IPS-15b (cell line): ENCODE data around the gene MTFR1L.
A peak's percentile ranks its signal among the peaks of the same experiment; 100 is the strongest.

ENCODE experiments used
- H3K27me3 ChIP-seq: one replicate; pipeline ENCODE4 v1.6.1; 2013; ENCODE audit warnings: low read length; ENCODE audit not compliant: control insufficient read depth, insufficient read depth
- H3K36me3 ChIP-seq: one replicate; pipeline ENCODE4 v1.6.1; 2013; ENCODE audit warnings: low read length; ENCODE audit not compliant: control insufficient read depth, insufficient read depth
- H3K4me1 ChIP-seq: one replicate; pipeline ENCODE4 v1.6.1; 2013; ENCODE audit warnings: mild to moderate bottlenecking, low read length; ENCODE audit not compliant: control insufficient read depth, insufficient read depth
- H3K4me3 ChIP-seq: one replicate; pipeline ENCODE4 v1.5.1; 2013; ENCODE audit warnings: low read depth, low read length
- H3K9ac ChIP-seq: one replicate; pipeline ENCODE4 v1.6.1; 2013; ENCODE audit warnings: low read depth, mild to moderate bottlenecking, low read length
- H3K9me3 ChIP-seq: one replicate; pipeline ENCODE4 v1.6.1; 2013; ENCODE audit warnings: mild to moderate bottlenecking, low read length; ENCODE audit not compliant: control insufficient read depth, insufficient read depth

The MTFR1L gene

DNA sequence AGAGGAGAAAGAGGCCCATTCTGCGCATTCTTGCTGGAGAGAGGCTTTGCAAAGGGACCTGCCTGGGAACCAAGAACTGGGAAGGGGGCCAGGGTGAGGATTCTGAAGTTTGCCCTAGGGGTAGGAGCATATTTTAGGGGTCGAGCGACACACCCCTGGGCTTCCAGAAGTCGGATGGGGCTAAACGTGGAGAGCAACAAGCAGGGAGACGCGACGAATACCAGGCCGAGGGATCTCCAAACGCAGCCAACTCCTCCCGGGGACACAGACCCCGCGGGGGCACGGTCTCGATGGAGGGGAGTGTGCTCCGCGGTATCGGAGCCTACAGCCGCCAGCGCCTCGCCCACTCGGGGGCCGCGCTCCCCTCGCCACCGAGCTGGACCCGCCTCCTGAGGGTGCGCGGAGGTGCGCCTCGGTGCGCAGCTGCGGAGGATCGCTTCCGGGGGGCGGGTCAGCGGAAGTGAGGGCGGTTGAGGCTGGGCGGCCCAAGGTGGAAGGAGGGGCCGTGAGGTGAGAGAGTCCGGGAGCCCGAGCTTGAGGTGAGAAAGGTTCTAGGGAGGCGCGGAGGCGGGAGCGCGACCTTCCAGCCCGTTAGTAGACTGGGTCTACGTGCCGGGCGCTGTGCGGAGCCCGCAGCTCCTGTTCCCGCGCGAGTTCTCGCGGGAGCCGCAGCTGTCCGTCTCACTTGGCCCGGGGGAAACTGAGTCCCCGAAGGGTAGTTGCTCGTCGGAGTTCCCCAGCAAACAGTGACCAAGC is at the start of gene MTFR1L:
TSS of gene MTFR1L (plus strand) at position 464 of the 756 bp plus-strand sequence. CDS start 3,151 bp downstream, outside the sequence.
- H3K4me1 ChIP-seq, result peaks cover 9% of the 10 kb centered on the region
- peaks cover 6% of the 10 kb centered on the region for H3K36me3 ChIP-seq
- no peaks in the 10 kb centered on the region for H3K9me3 ChIP-seq
- peak within 1 kb of the TSS; percentile 95 for H3K4me3 ChIP-seq
- peak within 1 kb of the TSS; percentile 89 for H3K9ac ChIP-seq
- peaks cover 11% of the 10 kb centered on the region for H3K27me3 ChIP-seq

DNA sequence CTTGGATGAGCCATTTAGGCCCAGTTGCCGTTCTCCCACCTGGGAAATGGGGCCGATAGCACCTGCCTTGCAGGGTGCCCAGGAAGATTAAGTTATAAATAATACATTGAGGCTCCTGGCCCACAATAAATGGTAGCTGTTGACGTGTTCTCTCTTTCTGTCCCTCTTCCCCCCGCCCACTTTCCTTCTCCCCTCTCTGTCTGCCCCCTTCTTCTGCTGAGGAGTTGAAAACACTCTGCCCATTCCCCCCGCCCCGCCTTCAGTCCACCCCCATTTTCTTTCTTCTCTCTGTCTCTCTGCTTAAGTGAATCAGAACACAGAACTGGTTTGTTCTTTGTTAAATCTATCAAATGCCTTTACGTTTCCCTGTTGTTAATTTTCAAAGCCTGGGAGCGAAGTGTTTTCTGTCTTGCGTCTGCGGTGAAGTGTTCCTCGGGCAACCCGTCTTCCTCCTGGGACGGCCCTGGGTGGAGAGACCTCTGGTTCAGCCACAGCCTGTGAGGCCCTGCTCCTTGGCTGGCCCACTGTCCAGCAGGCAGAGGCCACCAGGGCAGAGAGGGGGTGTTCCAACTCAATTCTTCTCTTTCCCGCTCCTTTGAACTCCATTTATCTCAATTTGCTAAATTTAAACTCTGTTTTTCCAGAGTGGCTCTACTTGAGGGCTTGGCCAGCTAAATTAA is 49.1 kb upstream of the MTFR1L start:
- Histone ChIP-seq H3K36me3 (peaks cover 6% of the 10 kb centered on the region), H3K9ac (no peak overlapping the region), H3K9me3 (no peaks in the 10 kb centered on the region), H3K4me1 (no peaks in the 10 kb centered on the region), H3K27me3 (no peaks in the 10 kb centered on the region), H3K4me3 (no peak overlapping the region)

DNA sequence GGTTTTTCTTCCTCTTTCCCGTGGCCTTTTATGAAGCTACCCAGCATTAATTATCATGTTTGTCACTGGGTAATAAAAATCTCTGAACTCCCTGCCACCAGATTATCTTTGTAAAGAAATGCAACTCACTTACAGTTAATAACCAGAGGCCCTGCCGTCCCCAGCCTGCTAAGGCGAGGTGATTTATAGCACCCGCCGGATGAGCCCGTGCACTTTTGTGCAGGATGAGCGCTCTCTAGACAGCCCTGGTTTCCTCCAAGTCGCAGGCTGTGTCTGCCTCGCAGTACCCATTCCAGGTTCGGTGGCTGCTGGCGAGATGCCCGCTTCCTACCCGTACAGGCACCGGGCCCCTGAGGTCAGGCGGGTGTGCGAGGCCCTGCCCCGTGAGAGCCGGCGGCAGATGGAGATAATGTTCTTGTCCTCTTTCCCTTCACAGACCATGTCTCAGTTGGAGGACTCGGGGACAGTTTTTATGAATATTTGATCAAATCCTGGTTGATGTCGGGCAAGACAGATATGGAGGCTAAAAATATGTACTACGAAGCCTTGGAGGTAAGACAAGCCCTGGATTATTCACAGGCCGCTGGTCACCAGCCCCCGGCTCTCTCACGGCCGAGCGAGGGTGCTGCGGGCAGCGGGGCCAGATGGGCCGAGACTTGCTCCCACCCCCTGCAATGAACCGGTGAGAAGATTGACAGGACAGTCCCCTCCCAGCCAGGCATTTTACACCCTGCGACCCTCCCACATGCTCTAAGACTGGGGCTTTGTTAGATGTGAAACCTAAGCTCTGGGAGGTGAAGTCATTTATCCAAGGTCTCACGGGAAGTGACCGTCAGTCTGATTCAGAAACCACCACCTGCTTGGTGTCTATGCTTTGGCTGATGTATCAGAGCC is 48.3 kb upstream of the MTFR1L start:
- H3K9me3 ChIP-seq, result no peaks in the 10 kb centered on the region
- no peaks in the 10 kb centered on the region for H3K27me3 ChIP-seq
- H3K36me3 ChIP-seq, result peaks cover 6% of the 10 kb centered on the region
- no peak overlapping the region for H3K4me3 ChIP-seq
- H3K4me1 ChIP-seq, result no peaks in the 10 kb centered on the region
- H3K9ac ChIP-seq, result peak overlapping the region; percentile 47

- Histone ChIP-seq H3K9ac (no peak overlapping the region), H3K4me3 (no peak overlapping the region), H3K27me3 (no peaks in the 10 kb centered on the region), H3K36me3 (peaks cover 6% of the 10 kb centered on the region), H3K4me1 (no peaks in the 10 kb centered on the region), H3K9me3 (no peaks in the 10 kb centered on the region)
Measured at GRCh38 chr1:25772164-25772563, 47.6 kb upstream of the MTFR1L start.

DNA sequence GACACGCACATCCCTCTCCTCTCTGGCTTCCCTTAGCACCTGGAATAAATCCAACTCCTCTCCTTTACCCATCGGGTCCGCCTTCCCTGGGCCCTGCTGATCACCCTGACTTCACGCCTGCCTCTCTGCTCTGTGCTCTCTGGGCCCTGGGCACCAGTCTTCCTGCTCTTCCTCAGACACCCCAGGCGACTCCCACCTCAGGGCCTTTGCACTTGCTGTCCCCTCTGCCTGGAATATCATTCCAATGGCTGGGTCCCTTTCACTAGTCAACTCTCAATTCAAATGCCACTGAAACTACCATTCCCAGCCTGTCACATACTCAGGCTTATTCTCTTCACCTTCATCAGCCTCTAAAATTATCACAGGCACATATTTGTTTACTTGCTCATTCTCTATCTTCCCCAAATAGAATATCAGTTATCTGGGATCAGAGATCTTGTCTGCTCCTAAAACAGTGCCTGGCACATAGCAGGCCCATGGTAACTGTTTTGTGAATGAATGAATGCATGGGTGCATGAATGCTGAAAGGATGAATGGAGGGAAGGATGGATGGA is 47.0 kb upstream of the MTFR1L start:
- H3K27me3 ChIP-seq, result no peaks in the 10 kb centered on the region
- no peak overlapping the region for H3K9ac ChIP-seq
- H3K4me3 ChIP-seq, result no peak overlapping the region
- no peaks in the 10 kb centered on the region for H3K4me1 ChIP-seq
- peaks cover 6% of the 10 kb centered on the region for H3K36me3 ChIP-seq
- H3K9me3 ChIP-seq, result no peaks in the 10 kb centered on the region

GRCh38 chr1:25773441-25774125 is 46.2 kb upstream of the MTFR1L start:
- Histone ChIP-seq H3K27me3 (no peaks in the 10 kb centered on the region), H3K36me3 (peaks cover 6% of the 10 kb centered on the region), H3K4me3 (no peak overlapping the region), H3K4me1 (no peaks in the 10 kb centered on the region), H3K9me3 (no peaks in the 10 kb centered on the region), H3K9ac (no peak overlapping the region)

DNA sequence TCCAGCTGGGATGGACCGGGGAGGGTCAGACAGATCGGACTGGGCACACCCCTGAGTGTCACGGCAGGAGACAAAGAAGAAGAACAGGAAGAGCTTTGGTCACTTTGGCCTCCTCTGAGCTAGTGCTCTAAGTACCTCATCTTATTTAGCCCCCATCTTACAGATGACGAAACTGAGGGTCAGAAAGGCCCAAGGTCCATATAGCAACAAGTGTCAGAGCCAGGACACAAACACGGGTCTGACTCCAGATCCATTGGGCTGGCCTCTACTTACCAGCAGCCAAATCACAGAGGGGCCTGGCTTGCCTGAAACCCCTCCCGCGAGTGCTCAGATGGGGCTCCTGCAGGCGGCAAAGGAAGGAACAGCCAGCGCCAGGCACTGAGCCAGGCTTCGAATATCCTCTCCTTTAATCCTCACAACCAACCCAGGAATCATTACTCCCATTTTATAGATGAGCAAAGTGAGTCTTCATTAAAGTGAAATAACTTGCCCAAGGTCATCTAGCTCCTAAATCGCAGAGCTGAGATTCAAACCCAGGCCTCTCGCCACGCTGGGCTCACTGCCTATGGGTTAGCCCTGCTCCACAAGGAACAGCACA is 45.4 kb upstream of the MTFR1L start:
- H3K9me3 ChIP-seq, result no peaks in the 10 kb centered on the region
- no peaks in the 10 kb centered on the region for H3K4me1 ChIP-seq
- no peaks in the 10 kb centered on the region for H3K27me3 ChIP-seq
- no peak overlapping the region for H3K4me3 ChIP-seq
- no peak overlapping the region for H3K9ac ChIP-seq
- H3K36me3 ChIP-seq, result peaks cover 6% of the 10 kb centered on the region

DNA sequence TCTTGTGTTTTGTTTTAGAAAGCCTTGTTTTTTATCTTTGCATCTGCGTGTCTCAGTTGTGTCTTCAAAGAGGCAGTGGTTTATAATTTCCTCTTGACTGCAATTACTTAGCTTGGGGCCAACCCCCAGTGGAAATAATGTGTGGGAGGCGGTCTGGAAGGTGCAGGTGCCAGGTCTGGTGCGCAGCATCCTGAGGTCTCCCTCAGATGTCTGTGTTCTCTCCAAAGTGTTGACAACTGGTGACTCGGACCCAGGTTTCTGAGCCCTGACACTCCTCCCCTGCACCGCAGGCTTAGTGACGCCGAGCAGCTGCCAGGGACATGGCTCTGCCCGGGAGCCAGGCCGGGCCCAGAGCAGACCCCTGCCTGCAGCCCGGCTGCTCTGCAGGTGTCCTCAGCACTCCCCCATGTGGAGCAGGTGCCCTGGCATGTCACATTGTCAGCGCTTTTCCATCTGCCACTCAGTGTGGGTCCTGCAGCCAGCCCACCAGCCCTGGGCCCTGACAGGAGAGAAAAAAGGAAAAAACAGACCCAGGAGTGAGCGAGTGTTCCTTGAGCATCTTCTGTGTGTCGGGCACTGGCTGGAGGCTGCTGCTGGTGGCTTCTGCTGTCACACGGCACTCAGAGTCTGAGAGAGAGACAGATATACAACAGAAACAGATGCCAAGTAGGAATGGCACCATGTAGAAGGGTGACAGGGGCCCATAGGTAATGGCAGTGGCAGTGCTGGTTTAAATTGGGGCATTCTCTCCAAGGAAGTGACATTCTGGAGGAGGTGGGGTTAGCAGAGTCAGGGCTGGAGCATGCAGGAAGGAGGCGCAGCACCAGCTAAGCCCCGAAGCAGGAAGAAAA is 44.6 kb upstream of the MTFR1L start:
- Histone ChIP-seq H3K9ac (no peak overlapping the region), H3K4me1 (peaks cover 7% of the 10 kb centered on the region), H3K36me3 (peaks cover 6% of the 10 kb centered on the region), H3K9me3 (no peaks in the 10 kb centered on the region), H3K4me3 (no peak overlapping the region), H3K27me3 (no peaks in the 10 kb centered on the region)

DNA sequence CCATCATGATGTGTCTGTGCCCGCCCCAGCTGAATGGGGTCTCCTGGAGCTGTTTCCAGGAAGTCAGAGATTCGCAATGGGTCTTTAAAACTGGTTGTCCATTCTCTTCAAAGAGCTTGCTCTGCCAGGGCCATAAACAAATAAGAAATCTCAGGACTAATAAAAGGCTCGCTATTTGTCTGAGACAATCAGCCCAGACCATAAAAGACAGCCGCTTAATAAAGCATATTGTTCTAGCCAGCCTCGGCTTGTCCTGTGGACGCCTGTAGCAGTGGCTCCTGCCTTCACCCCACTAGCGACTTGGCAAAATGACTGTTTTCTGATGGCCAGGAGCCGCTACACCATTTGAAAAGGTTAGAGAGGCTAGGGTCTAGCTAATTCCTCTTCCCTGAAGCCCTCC is 40.4 kb upstream of the MTFR1L start:
- Histone ChIP-seq H3K36me3 (peaks cover 3% of the 10 kb centered on the region), H3K9ac (no peak overlapping the region), H3K27me3 (no peaks in the 10 kb centered on the region), H3K9me3 (no peaks in the 10 kb centered on the region), H3K4me3 (no peak overlapping the region), H3K4me1 (peaks cover 18% of the 10 kb centered on the region)

DNA sequence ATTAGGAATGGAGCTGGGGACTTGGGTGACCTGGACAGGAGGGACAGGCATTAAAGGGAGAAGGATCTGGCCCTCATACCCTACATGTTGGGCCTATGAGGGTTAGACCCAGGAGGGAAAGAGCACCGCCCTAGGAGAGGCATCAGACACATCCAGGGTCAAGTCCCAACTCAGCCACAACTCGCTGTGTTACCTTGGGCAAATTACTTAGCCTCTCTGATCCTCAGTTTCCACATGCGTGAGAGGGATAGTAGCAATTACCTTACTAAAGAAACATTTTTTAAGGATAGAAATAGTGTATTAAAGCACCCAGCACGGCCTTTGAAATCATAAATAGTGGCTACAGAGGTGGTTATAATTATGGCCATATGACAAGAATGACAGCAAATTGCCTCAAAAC is 39.9 kb upstream of the MTFR1L start:
- Histone ChIP-seq H3K9me3 (no peaks in the 10 kb centered on the region), H3K9ac (no peak overlapping the region), H3K36me3 (peaks cover 3% of the 10 kb centered on the region), H3K27me3 (no peaks in the 10 kb centered on the region), H3K4me1 (peaks cover 18% of the 10 kb centered on the region), H3K4me3 (no peak overlapping the region)
